MM.1S (cell line): ENCODE results near the gene TAF1L.

Experiments used
- CTCF ChIP-seq: fragments of 300-600 bp; sonication (generic); IDR thresholded peaks from 2 replicates; pipeline ENCODE4 v1.5.1; 2016; ENCODE audit warnings: antibody characterized with exemption, low read length, mixed read lengths
- EZH2 ChIP-seq: fragments of 300-600 bp; sonication (generic); optimal IDR thresholded peaks from 2 replicates; pipeline ENCODE3; 2017; ENCODE audit warnings: low read depth, mild to moderate bottlenecking, antibody characterized with exemption, low read length, mixed read lengths
- EZH2phosphoT487 ChIP-seq: fragments of 300-600 bp; sonication (generic); IDR thresholded peaks from 2 replicates; pipeline ENCODE4 v1.6.1; 2018; ENCODE audit warnings: antibody characterized with exemption, low read length

GRCh38 chr9:32590898-32591297 is 44.6 kb downstream of the TAF1L start:
- TF ChIP-seq CTCF: no peak
- TF ChIP-seq EZH2phosphoT487: no peak
- TF ChIP-seq EZH2: no peak
